ENCODE measurements around the gene APBA1. TPM values are rescaled to one million over a fixed set of nuclear protein-coding genes. Genes with fewer than 3 reads are reported as not detected.

Gene APBA1
- total RNA-seq, 1 experiment from 2014 or later, result 0.34 TPM

- Histone ChIP-seq H3K4me1 (no peaks in the 10 kb centered on the region), H3K36me3 (ENCODE audit: control insufficient read depth, insufficient read depth, low read length) (no peaks in the 10 kb centered on the region), H3K9me3 (no peaks in the 10 kb centered on the region), H3K27me3 (replicated peaks; ENCODE audit: control insufficient read depth, insufficient read depth, low read length) (no peaks in the 10 kb centered on the region), H3K4me3 (ENCODE audit: low read depth, low read length) (no peak overlapping the region)
- H3K9me3 Mint-ChIP-seq (ENCODE audit: unreplicated experiment), result no peaks in the 10 kb centered on the region
- ChIA-PET CTCF (no interaction called here), POLR2A (no interaction called here)
- no peak overlapping the region for H3K27ac Mint-ChIP-seq (ENCODE audit: unreplicated experiment)
- no peak overlapping the region for H3K4me3 Mint-ChIP-seq (ENCODE audit: unreplicated experiment)
- BruUV-seq (replicated peaks), result no TSS peak
- no peaks in the 10 kb centered on the region for H3K4me1 Mint-ChIP-seq (ENCODE audit: low read depth, unreplicated experiment)
- peaks cover 3% of the 10 kb centered on the region for H3K27me3 Mint-ChIP-seq (ENCODE audit: insufficient read depth, unreplicated experiment)
- intact Hi-C loops (cut with micrococcal nuclease; ENCODE audit: unreplicated experiment), result no loop called here
- H3K36me3 Mint-ChIP-seq (ENCODE audit: insufficient read depth, unreplicated experiment), result no peaks in the 10 kb centered on the region
- no peak for DNase-seq
- TF ChIP-seq, protein P1, sequence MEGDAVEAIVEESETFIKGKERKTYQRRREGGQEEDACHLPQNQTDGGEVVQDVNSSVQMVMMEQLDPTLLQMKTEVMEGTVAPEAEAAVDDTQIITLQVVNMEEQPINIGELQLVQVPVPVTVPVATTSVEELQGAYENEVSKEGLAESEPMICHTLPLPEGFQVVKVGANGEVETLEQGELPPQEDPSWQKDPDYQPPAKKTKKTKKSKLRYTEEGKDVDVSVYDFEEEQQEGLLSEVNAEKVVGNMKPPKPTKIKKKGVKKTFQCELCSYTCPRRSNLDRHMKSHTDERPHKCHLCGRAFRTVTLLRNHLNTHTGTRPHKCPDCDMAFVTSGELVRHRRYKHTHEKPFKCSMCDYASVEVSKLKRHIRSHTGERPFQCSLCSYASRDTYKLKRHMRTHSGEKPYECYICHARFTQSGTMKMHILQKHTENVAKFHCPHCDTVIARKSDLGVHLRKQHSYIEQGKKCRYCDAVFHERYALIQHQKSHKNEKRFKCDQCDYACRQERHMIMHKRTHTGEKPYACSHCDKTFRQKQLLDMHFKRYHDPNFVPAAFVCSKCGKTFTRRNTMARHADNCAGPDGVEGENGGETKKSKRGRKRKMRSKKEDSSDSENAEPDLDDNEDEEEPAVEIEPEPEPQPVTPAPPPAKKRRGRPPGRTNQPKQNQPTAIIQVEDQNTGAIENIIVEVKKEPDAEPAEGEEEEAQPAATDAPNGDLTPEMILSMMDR (IDR thresholded peaks at IDR 0.05; ENCODE audit: insufficient read depth in 1 of 2, low read depth in 1 of 2, low read length in 1 of 2, severe bottlenecking in 1 of 2, unreplicated experiment in 1 of 2), result no peak
Measured at GRCh38 chr9:69559126-69559525, 113.0 kb downstream of the APBA1 start.

DNA sequence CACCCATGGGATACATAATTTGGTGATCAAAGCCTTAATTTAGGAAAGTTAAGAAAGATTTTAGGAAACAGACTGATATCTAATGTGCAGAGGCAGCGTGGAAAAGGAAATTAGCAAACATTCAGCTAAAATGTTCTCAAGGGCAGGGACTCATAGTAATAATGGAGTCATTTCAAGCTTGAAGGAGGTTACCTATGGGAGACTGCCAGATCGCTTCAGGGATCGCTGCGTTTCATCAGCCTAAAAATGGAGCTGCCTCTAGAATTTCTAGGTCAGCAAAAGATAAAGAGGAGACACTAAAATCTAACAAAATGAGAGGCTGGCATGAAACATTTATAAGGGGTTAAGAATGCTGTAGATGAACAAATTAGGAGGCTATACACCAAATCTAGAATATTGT lies 115.5 kb downstream of the APBA1 start:
- Mint-ChIP-seq H3K27me3 (ENCODE audit: insufficient read depth, unreplicated experiment) (peaks cover 3% of the 10 kb centered on the region), H3K9me3 (ENCODE audit: unreplicated experiment) (no peaks in the 10 kb centered on the region), H3K36me3 (ENCODE audit: insufficient read depth, unreplicated experiment) (no peaks in the 10 kb centered on the region), H3K4me1 (ENCODE audit: low read depth, unreplicated experiment) (no peaks in the 10 kb centered on the region), H3K4me3 (ENCODE audit: unreplicated experiment) (no peak overlapping the region), H3K27ac (ENCODE audit: unreplicated experiment) (no peak overlapping the region)
- no peaks in the 10 kb centered on the region for H3K4me1 ChIP-seq
- no peak for DNase-seq
- no peaks in the 10 kb centered on the region for H3K36me3 ChIP-seq (ENCODE audit: control insufficient read depth, insufficient read depth, low read length)
- no peak overlapping the region for H3K4me3 ChIP-seq (ENCODE audit: low read depth, low read length)
- H3K27me3 ChIP-seq (replicated peaks; ENCODE audit: control insufficient read depth, insufficient read depth, low read length), result no peaks in the 10 kb centered on the region
- TF ChIP-seq, protein P1 (IDR thresholded peaks at IDR 0.05; ENCODE audit: insufficient read depth in 1 of 2, low read depth in 1 of 2, low read length in 1 of 2, severe bottlenecking in 1 of 2, unreplicated experiment in 1 of 2), result no peak
- POLR2A ChIA-PET, result no interaction called here
- BruUV-seq (replicated peaks), result no TSS peak
- CTCF ChIA-PET, result no interaction called here
- no peaks in the 10 kb centered on the region for H3K9me3 ChIP-seq
- intact Hi-C loops (cut with micrococcal nuclease; ENCODE audit: unreplicated experiment), result no loop called here

DNA sequence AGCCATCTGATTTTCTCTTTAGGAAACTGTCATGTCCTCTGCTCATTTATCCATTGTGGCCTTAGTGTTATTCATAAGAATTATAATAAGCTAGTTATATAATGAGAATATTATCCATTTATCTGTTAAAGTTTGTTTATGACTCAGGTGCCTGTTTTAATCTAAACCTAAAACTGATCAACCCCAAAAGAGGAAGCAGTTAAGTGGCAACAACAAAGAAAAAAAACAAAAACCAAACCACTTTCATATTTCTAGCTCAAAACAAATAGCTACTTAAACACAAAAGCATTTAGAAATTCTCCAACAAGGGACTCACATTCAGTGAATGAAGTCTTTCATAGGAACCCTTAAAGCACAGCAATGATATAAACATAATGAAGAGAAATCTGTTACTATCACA lies 116.4 kb downstream of the APBA1 start:
- BruUV-seq (replicated peaks), result no TSS peak
- no peak overlapping the region for H3K4me3 Mint-ChIP-seq (ENCODE audit: unreplicated experiment)
- TF ChIP-seq, protein P1 (IDR thresholded peaks at IDR 0.05; ENCODE audit: insufficient read depth in 1 of 2, low read depth in 1 of 2, low read length in 1 of 2, severe bottlenecking in 1 of 2, unreplicated experiment in 1 of 2), result no peak
- H3K4me3 ChIP-seq (ENCODE audit: low read depth, low read length), result no peak overlapping the region
- no peaks in the 10 kb centered on the region for H3K9me3 Mint-ChIP-seq (ENCODE audit: unreplicated experiment)
- no peak overlapping the region for H3K27ac Mint-ChIP-seq (ENCODE audit: unreplicated experiment)
- no peaks in the 10 kb centered on the region for H3K9me3 ChIP-seq
- peaks cover 3% of the 10 kb centered on the region for H3K27me3 Mint-ChIP-seq (ENCODE audit: insufficient read depth, unreplicated experiment)
- intact Hi-C loops (cut with micrococcal nuclease; ENCODE audit: unreplicated experiment), result no loop called here
- POLR2A ChIA-PET, result no interaction called here
- no peaks in the 10 kb centered on the region for H3K36me3 Mint-ChIP-seq (ENCODE audit: insufficient read depth, unreplicated experiment)
- CTCF ChIA-PET, result no interaction called here
- no peaks in the 10 kb centered on the region for H3K36me3 ChIP-seq (ENCODE audit: control insufficient read depth, insufficient read depth, low read length)
- no peak for DNase-seq
- H3K4me1 ChIP-seq, result no peaks in the 10 kb centered on the region
- H3K27me3 ChIP-seq (replicated peaks; ENCODE audit: control insufficient read depth, insufficient read depth, low read length), result no peaks in the 10 kb centered on the region
- no peaks in the 10 kb centered on the region for H3K4me1 Mint-ChIP-seq (ENCODE audit: low read depth, unreplicated experiment)
